A673 (cell line): ENCODE measurements around the gene POU2F3. TPM values are rescaled to one million over a fixed set of nuclear protein-coding genes. Genes with fewer than 3 reads are reported as not detected.
A peak's percentile ranks its signal among the peaks of the same experiment; 100 is the strongest.

Experiments
- BruUV-seq: library from RNA; stranded (reverse); fragments of 400-500 nt; replicated peaks from 2 replicates; lab custom pipeline; 2021; lab: Mats Ljungman, UMichigan
- CTCF ChIA-PET: fragments of 300-600 bp; sonication (Branson Sonifier 250); formaldehyde crosslinking; loops from one replicate; lab custom pipeline; 2022; ENCODE audit warnings: antibody characterized with exemption; lab: Charles Lee
- POLR2A ChIA-PET: fragments of 300-600 bp; sonication (Branson Sonifier 250); formaldehyde crosslinking; loops from one replicate; lab custom pipeline; 2022; ENCODE audit warnings: antibody characterized with exemption; ENCODE audit not compliant: low non-redundant PET; lab: Charles Lee
- DNase-seq: peaks from one replicate; pipeline ENCODE4 v3.0.0-alpha.2; 2015; ENCODE audit warnings: low spot score
- H3K27ac ChIP-seq: fragments of 200-600 bp; sonication (generic); 2 replicates; pipeline ENCODE4 v1.5.1; 2016; ENCODE audit warnings: mixed run types, low read depth, mild to moderate bottlenecking, mixed read lengths, antibody characterized with exemption, low read length; ENCODE audit not compliant: poor library complexity, severe bottlenecking
- H3K27me3 ChIP-seq: fragments of 200-600 bp; sonication (generic); replicated peaks from 2 replicates; pipeline ENCODE4 v1.6.1; 2017; ENCODE audit warnings: mixed run types, low read depth, mild to moderate bottlenecking, mixed read lengths, antibody characterized with exemption, low read length; ENCODE audit not compliant: insufficient read depth, poor library complexity
- H3K36me3 ChIP-seq: fragments of 200-600 bp; sonication (generic); 2 replicates; pipeline ENCODE4 v1.6.1; 2016; ENCODE audit warnings: mixed run types, mild to moderate bottlenecking, mixed read lengths, antibody characterized with exemption, low read length; ENCODE audit not compliant: insufficient read depth, poor library complexity, severe bottlenecking
- H3K4me1 ChIP-seq: fragments of 200-600 bp; sonication (generic); 2 replicates; pipeline ENCODE4 v1.6.1; 2017; ENCODE audit warnings: mixed run types, mild to moderate bottlenecking, mixed read lengths, antibody characterized with exemption, low read length; ENCODE audit not compliant: insufficient read depth, poor library complexity, severe bottlenecking
- H3K4me3 ChIP-seq: fragments of 200-600 bp; sonication (generic); 2 replicates; pipeline ENCODE4 v1.5.1; 2016; ENCODE audit warnings: low read depth, mixed run types, mild to moderate bottlenecking, mixed read lengths, low read length; ENCODE audit not compliant: poor library complexity, severe bottlenecking
- H3K9me3 ChIP-seq: fragments of 200-600 bp; sonication (generic); 2 replicates; pipeline ENCODE4 v1.6.1; 2016; ENCODE audit warnings: mixed run types, low read depth, mild to moderate bottlenecking, mixed read lengths, antibody characterized with exemption, low read length; ENCODE audit not compliant: poor library complexity, severe bottlenecking
- CTCF ChIP-seq: fragments of 300-800, 200-600 bp; sonication (generic); conservative IDR thresholded peaks from 2 replicates; pipeline ENCODE4 v1.5.1; 2017; ENCODE audit warnings: low read depth, mild to moderate bottlenecking, antibody characterized with exemption, low read length, moderate library complexity, mixed read lengths
- EZH2 ChIP-seq: fragments of 200-600 bp; sonication (generic); IDR thresholded peaks from 2 replicates; pipeline ENCODE4 v1.6.1; 2017; ENCODE audit warnings: borderline replicate concordance, low read depth, mild to moderate bottlenecking, mixed read lengths, antibody characterized with exemption, low read length; ENCODE audit not compliant: poor library complexity, severe bottlenecking
- intact Hi-C: fragments of 100-400 bp; cut with micrococcal nuclease; formaldehyde crosslinking; loops from one replicate; pipeline ENCODE4 v1.10.0; 2022; ENCODE audit not compliant: unreplicated experiment
- total RNA-seq: library from RNA; stranded (reverse); gene quantifications from 2 replicates; pipeline ENCODE4 v1.2.3, GENCODE V29; 2021

Gene POU2F3
- total RNA-seq, 1 experiment from 2014 or later = not detected

DNA sequence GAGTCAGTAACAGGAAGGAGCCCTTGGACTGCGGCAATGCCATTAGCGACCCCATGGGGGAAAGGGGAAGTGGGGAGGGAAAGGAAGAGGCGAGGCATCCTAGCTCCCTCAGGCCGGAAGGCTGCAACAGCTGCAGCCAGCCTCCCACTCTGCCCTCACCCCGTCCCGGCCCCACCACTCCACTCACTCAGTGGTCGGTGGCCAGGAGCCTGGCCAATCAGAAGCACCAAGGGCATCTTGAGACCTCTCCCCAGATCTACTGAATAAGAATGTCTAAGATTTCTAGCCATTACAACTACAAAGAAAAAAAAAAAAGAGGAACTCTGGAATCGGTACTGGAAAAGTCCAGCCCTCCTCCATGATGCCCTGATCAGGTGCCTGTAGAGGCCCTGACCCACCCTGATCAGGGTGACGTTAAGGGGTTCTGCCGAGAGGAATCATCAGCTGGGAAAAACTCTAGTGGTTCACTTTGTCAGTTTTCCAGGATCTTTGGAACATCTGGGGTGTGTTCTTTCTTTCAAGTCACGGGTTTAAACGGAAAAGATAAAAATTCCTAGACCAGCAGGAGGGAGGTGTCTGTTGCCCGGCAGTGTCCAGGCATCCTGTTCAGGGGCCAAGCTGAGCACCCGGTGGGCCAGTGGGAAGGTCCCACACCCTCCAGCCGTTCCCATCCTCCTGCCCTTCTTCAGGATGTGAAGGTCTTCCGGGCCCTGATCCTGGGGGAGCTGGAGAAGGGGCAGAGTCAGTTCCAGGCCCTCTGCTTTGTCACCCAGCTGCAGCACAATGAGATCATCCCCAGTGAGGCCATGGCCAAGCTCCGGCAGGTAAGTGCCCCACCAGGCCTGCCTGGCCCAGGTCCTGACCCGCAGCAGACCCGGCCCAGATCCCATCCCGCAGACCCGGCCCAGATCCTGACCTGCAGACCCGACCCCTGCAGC lies 14.7 kb upstream of the POU2F3 start:
- ChIA-PET POLR2A (no interaction called here), CTCF (interaction anchor here (1.0 kb wide), 1 partner anchor 56 kb away, joined by 3 read pairs; no protein-coding TSS in a partner anchor)
- Histone ChIP-seq H3K27ac (no peak overlapping the region), H3K36me3 (no peaks in the 10 kb centered on the region), H3K4me1 (peaks cover 6% of the 10 kb centered on the region), H3K9me3 (no peaks in the 10 kb centered on the region), H3K4me3 (no peak overlapping the region), H3K27me3 (no peaks in the 10 kb centered on the region)
- BruUV-seq = no TSS peak
- peak; percentile 54 for DNase-seq
- TF ChIP-seq CTCF (no peak), EZH2 (no peak)
- intact Hi-C loops = no loop called here

- Histone ChIP-seq H3K4me1 (peaks cover 6% of the 10 kb centered on the region), H3K27ac (no peak overlapping the region), H3K36me3 (no peaks in the 10 kb centered on the region), H3K9me3 (no peaks in the 10 kb centered on the region), H3K27me3 (no peaks in the 10 kb centered on the region), H3K4me3 (no peak overlapping the region)
- ChIA-PET CTCF (no interaction called here), POLR2A (no interaction called here)
- DNase-seq = no peak
- BruUV-seq = no TSS peak
- intact Hi-C loops = no loop called here
- TF ChIP-seq CTCF (no peak), EZH2 (no peak)
Measured at GRCh38 chr11:120226242-120226641, 13.7 kb upstream of the POU2F3 start.

- no peak overlapping the region for H3K27ac ChIP-seq
- intact Hi-C loops = no loop called here
- peaks cover 6% of the 10 kb centered on the region for H3K4me1 ChIP-seq
- ChIA-PET CTCF (no interaction called here), POLR2A (no interaction called here)
- TF ChIP-seq CTCF (no peak), EZH2 (no peak)
- no peak for DNase-seq
- H3K36me3 ChIP-seq = no peaks in the 10 kb centered on the region
- H3K4me3 ChIP-seq = no peak overlapping the region
- H3K27me3 ChIP-seq = no peaks in the 10 kb centered on the region
- no peaks in the 10 kb centered on the region for H3K9me3 ChIP-seq
- BruUV-seq = no TSS peak
Measured at GRCh38 chr11:120226714-120227113, 13.2 kb upstream of the POU2F3 start.
